NCI-H748 (cell line): Measurements from ENCODE around the gene C1QL4.
"Not testable (repeated sequence)": the region's sequence is repeated elsewhere in the genome, so short reads cannot be mapped to it uniquely, and the experiment has no call there.

ENCODE experiments used
- DNase-seq: peaks from one replicate; lab custom pipeline; 2025; ENCODE audit not compliant: unreplicated experiment; lab: John Stamatoyannopoulos, UW

C1QL4 gene

GRCh38 chr12:49282740-49283375, 54.1 kb downstream of the C1QL4 start:
- not testable (repeated sequence) for DNase-seq
